ENCODE results near the gene DUS3L.

GRCh38 chr19:5775668-5776309 lies 15.2 kb downstream of the DUS3L start:
- TF ChIP-seq, protein P1, sequence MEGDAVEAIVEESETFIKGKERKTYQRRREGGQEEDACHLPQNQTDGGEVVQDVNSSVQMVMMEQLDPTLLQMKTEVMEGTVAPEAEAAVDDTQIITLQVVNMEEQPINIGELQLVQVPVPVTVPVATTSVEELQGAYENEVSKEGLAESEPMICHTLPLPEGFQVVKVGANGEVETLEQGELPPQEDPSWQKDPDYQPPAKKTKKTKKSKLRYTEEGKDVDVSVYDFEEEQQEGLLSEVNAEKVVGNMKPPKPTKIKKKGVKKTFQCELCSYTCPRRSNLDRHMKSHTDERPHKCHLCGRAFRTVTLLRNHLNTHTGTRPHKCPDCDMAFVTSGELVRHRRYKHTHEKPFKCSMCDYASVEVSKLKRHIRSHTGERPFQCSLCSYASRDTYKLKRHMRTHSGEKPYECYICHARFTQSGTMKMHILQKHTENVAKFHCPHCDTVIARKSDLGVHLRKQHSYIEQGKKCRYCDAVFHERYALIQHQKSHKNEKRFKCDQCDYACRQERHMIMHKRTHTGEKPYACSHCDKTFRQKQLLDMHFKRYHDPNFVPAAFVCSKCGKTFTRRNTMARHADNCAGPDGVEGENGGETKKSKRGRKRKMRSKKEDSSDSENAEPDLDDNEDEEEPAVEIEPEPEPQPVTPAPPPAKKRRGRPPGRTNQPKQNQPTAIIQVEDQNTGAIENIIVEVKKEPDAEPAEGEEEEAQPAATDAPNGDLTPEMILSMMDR (IDR thresholded peaks at IDR 0.05 in 8 of 11, conservative IDR thresholded peaks at IDR 0.05 in 3 of 11) = no peak
- no peak for TF ChIP-seq POLR2AphosphoS5 (IDR thresholded peaks at IDR 0.05)

Measured in spleen (tissue), 7 donors.